ENCODE data around the gene JAZF1.
"Not testable (repeated sequence)": the region's sequence is repeated elsewhere in the genome, so short reads cannot be mapped to it uniquely, and the experiment has no call there.

JAZF1 gene

DNA sequence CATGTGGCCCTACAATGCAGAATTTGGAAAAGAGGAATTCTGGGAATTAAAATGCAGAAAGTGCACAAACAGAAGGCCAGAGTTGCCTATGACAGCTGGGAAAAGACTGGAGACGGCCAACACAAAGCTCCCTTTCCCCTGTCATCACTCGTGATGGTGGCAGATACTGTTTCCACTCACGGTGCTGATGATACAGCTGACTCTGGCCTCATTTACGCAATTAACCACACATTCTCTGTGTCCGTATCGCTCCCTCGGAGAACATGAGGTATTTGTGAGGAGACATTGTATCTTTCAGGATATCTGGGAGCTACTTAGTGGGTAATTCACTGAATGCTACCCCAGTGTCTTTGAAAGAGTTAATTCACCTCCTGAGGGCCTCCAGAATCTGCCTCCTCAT, 267.8 kb downstream of the JAZF1 start:
- DNase-seq (ENCODE audit: low spot score): no peak

DNA sequence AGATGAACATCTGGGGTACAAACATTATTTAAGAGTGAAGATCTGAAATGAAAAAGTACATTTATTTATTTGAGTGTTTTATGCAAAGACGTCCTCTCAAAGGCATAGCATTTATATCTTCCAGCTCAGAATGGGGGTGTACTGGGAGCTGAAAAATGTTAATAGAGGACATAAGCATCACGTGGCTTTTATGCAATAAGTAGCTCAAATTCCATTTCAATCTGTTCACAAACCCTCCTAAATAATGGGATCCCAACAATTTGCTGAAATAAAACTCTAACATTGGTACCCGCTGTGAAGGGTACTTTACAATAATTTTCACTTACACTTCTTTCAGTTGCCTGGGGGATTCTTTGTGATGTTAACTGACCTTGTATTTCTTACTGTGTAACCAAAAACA, 268.7 kb downstream of the JAZF1 start:
- DNase-seq (ENCODE audit: low spot score): no peak

DNA sequence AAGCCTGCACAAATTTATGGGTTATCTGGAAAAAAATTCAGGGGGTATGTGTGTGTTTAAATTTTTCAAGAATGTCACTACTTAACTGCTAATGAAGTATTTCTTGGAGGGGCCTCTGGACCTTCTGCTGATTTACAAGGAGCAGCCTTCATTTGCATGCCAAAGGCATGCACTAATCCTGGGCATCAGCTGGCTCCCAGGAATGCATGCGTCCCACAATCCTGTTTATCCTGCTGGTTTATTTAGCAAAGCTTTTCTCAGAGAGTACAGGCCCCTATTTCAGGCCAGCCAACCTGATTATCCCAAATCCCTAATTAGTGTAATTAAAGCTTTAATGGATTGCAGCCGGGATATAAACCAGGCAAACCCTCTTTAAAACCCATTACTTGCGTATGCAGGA, 270.3 kb downstream of the JAZF1 start:
- DNase-seq (ENCODE audit: low spot score): no peak

DNA sequence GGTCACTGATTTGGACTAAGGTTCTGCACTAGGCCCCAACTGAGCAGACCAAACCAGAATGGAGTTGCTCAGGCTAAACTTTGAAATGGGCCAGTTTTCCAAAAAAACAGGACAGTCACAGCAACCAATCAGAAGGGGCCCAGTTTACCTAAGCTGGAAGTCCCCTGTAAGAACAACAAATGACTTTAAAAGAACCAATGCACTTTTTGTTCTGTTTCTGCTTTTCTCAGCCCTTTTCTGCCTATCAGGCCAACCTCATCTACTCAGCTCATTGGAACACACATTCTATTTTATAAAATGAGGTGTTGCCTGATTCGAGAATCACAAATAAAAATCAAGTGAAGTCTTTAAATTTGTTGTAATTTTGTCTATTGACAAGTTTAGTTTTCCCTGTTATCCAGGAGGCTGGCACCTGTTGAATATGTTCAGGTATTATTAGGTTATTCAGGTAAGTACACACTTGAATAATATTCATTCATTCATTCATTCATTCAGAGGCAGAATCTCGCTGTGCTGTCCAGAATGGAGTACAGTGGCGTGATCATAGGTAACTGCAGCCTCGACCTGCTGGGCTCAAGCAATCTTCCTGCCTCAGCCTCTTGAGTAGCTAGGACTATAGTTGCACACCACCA, 271.9 kb downstream of the JAZF1 start:
- no peak for DNase-seq (ENCODE audit: low spot score)

DNA sequence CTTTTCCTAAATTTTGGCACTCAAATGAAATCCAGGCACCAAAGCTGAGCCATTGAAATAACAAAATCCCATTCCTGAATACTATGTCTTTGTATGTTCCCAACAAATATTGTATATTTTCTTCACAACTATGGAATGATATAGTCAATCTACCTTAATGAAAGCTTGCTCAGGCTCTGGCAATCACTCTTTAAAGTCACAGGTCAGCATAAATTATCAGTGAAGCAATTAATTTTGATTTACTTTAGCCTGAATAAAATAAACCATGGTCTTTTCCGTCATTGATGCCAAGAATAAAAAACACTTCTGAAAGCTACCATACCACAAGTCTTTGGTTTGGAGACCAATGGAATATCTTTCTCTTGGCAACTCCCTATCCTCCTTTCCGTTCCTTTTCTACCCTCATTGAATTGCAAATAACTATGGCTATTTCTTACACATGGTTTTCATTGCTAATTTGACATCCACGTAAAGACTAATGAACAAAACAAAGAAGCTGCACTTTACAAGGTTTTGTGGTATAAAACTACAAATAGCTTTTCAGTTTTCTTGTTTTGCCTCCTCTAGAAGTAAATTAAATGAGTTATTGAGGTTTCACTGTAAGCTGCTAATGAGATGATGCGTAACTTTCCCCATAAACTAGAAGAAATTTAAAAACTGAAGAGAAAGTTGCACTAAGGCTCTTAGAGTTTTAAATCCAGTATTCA, 274.1 kb downstream of the JAZF1 start:
- DNase-seq (ENCODE audit: low spot score): no peak

DNA sequence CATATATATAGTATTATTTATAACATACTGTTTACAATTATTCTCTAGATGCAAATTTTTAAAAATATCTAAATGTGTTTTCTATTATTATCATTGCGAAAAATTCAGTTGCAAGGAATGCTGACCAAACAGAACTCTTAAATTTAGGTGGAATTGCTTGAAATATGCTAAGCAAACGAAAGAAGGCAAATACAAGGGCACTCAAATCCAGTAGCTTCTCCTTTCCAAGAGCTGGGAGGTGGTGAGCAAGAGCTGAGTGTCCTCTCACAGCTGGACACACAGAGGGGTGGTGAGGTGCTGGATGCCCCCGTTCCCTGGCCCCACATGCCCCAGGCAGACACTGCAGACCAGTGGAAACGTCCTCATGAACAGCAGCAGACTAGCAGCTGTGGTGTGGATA, 274.6 kb downstream of the JAZF1 start:
- DNase-seq (ENCODE audit: low spot score): no peak

DNA sequence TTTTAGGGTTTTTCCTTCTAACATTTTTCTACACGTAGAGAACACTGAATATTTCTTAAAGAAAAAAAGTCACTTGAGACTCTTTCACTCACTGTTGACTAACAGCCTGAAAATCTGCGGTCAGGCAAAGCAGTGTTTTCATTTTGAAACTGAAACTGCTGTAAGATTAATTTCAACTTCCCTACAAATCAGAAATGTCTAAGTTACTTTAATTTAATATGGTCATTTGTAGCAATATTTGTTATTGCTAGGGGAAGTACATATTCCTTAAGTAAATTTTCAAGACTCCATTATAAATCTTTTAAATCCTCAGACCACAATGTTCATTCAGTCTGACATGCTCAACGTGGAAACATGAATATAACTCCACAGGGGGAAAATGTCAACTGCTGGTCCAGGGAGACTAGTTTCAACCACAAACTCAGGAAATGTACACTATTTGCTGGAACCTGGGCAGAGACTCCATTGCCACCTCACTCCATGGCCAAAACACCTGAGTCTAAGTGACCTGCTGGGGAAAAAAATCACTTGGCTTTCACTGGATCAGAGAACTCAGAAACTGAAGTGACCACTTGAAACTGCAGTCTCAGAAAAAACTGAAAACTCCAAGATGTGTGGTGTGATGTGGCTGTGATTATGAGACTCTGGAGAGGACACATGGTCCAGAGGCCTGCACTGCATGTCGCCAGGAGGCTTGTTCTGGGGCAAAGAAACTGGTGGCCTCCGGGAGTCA, 279.4 kb downstream of the JAZF1 start:
- no peak for DNase-seq (ENCODE audit: low spot score)

DNA sequence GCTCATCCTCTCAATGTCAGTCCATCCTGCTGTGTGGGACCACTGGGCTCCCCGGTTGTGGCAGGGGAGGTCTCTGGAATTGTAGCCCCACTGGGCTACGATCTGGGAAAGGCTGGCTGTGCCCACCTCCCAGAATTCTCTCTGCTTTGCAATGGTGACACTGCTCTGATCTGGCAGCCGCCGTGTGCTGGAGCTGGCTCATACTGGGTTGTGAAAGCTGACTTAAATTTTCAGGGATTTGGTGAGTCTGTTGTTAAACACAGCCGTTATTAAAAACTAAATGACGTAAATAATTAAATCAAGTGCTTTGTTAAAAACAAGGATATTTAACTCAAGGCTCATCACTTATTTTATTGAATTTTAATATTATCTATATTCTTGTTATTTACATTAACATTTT, 280.6 kb downstream of the JAZF1 start:
- DNase-seq (ENCODE audit: low spot score): no peak

DNA sequence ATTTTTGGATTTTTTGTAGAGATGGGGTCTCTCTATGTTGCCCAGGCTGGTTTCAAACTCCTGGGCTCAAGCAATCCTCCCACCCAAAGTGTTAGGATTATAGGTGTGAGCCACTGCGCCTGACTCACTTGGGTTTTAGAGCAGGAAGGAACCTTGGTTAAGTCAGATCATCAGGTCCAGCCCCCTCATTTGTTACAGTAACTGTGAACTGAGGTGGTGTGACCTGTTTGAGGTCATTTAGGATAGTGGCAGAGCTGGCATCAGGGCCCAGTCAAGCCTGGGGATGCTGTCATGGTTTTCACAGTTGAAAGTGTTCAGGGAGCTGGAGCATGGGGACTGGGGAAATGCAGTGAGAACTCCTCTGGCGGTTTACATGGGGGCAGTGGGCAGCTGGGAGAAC, 281.0 kb downstream of the JAZF1 start:
- DNase-seq (ENCODE audit: low spot score): no peak

DNA sequence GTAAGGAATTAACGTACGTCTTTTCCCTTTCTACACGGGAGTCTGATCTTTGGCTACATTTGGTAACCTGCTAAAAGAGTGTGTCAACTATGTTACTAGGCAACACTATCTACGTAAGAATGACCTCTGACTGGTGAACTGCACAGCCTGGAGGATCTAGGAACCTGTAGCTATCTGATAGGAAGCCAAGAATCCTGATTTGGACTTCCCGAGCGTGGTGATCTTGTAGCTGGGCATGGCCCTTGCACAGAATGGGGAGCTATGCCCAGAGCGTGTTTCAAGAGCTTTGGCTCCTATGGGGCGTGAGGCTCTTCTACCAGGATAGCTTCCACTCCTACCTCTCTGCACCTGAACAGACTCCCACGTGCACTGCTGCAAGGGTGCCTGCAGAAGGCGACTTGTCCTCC, 283.2 kb downstream of the JAZF1 start:
- peak; percentile 41 for DNase-seq (ENCODE audit: low spot score)

DNA sequence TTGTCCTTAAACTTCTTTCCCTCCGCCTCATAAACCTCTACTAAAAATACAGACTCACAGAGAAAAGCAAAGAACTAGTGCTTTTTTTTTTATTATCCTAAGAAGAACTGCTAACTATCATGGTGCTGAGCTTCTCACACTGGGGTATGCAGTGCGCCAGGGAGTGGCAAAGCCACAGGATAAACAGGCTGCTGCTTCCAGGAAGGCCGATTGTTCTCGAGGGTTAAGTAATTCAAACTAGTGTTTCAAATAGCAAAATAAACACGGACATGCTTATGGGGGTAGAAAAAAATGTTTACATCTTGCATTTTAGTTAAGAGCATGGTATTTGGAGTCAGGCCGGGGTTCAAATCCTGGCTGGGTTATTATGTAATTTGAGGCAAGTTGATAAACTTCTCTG, 283.6 kb downstream of the JAZF1 start:
- DNase-seq (ENCODE audit: low spot score): peak; percentile 28

DNA sequence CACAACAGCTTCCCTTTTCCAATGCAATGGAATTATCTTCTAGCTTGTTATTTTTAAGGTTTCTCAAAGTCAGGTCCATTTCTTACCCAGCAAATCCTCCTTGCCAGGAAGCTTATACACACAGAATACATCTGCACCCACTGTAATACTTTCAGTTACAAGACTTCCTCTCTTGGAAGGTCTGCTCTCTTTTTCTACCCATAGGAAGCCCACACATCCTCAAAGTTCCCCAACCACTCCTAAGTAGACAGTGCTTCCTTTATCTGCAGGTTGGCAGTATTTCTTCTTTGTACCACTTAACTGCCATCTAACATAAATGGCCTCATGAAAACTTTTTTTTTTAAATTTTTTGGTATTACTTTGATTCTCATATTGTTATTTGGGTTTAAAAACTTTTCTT, 285.0 kb downstream of the JAZF1 start:
- no peak for DNase-seq (ENCODE audit: low spot score)

DNA sequence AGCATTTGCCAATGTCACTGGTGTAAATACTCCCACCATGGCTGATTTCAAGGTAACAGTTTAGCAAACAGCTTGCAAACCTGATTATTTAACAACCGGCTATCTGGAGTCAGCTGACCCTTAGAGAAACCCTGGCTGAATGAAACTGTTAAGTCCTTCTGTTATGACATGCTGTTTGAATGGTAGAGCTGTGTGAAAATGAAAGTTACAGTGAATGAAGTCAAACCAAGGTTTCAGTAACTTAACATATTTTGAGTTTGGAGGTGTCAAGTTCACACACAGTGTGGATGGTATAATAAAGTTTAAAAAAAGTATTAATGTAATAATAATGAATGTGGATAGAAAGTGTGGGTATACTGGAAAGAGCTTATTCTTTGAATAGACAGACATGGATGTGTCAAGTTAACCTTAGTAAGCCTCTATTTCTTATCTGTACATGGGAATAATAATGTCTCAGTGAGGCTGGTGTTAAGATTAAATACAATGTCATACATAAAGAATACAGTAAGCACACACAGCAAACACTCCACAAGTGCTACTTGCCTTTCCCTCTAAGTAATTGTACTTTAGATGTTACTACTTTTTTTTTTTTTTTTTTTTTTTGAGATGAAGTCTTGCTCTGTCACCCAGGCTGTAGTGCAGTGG, 290.3 kb downstream of the JAZF1 start:
- DNase-seq (ENCODE audit: low spot score): no peak

DNA sequence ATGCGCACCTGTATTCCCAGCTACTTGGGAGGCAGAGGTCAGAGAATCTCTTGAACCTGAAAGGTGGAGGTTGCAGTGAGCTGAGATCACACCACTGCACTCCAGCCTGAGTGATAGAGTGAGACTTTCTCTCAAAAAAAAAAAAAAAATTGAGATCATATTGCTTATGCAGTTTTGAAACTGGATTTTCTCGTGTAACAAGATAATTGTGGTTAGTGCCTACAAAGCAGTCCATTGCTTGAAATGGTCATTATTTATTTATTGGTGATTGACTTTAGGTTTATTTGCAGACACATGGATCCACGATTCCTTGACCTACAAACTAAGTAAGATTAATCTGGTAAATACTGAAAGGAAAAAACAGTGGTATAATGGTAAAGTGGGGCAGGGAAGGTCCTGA, 290.8 kb downstream of the JAZF1 start:
- DNase-seq (ENCODE audit: low spot score): no peak

DNA sequence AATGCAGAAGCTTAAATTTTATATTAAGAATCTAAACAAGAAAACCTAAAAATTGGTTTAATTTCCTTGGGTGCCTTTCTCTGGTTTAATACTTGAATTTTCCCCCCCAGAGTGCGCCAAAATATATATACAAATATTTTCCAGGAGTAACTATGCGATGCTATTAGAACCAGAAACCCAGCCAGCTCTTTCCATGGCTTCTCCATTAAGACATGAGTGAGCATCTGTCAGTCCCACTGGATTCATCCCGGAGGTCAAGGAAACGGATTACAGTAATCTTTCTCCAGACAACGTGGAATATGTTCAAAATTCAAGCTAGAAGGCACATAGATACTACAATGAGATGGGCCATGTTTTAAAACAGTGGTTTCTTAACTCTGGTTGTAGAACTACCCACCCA, 291.9 kb downstream of the JAZF1 start:
- no peak for DNase-seq (ENCODE audit: low spot score)

DNA sequence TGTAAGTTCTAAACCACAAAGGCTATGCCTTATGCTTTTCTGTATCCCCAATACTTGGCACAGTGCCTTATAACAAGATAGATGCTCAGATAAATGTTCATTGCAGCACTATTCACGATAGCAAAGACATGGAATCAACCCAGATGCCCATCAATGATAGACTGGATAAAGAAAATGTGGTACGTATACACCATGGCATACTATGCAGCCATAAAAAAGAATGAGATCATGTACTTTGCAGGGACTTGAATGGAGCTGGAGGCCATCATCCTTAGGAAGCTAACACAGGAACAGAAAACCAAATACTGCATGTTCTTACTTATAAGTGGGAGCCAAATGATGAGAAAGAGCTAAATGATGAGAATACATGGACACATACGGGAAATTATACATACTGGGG, 293.9 kb downstream of the JAZF1 start:
- not testable (repeated sequence) for DNase-seq (ENCODE audit: low spot score)

DNA sequence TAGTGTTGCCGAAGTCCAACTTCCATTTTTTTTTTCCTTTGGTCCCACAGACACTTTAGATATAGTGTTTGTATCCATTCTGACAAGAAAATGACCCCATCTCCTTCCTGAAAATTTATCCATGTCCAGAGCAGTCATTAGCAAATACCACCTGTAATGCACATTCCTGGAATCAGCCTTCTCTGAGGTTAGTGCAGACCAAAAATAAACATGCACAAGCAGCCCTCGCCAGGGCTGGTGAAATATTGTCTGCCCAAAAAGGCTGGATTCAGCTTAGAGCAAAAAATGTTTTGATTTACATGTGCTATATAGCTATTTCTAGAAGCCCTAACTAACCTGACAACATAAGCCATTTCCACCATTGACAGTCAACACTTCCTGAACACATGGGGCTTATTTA, 294.9 kb downstream of the JAZF1 start:
- no peak for DNase-seq (ENCODE audit: low spot score)

DNA sequence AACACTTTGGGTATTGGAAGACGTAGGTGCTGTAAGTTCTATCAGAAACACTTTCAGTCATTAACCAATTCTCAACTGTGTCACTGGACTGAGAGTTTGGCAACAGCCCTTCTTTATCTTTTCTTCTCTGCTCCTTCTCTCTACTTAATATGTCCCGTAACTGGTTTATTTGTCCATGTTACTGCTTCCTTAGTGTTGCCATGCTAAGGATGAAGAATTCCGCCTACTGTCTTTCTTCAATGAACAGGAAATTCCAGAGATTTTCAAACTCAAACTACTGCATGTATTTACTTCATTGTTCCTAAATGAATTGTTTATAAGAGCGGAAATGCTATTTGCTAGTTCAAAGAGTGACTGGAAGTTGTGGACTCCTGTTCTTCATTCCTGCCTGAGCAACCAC, 296.9 kb downstream of the JAZF1 start:
- DNase-seq (ENCODE audit: low spot score): no peak

DNA sequence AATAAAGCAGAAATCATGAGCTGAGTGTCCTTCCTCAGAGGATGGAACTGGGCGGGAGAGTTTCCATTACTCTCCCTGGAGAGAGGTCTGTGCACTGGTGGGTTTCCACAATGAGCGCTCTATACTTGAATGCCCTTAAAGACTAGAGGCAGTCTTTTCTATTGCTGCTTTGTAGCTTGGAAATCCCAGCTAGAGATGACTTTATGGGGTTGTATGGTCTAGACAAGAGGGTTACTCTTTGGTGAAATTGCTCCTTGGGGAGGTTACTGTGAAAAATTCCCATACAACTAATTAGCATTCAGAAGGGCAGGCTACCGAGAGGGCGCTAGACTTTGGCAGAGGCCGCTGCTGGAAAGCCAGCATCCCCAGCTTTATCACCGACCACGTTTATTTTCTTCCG, 303.8 kb downstream of the JAZF1 start:
- no peak for DNase-seq (ENCODE audit: low spot score)

DNA sequence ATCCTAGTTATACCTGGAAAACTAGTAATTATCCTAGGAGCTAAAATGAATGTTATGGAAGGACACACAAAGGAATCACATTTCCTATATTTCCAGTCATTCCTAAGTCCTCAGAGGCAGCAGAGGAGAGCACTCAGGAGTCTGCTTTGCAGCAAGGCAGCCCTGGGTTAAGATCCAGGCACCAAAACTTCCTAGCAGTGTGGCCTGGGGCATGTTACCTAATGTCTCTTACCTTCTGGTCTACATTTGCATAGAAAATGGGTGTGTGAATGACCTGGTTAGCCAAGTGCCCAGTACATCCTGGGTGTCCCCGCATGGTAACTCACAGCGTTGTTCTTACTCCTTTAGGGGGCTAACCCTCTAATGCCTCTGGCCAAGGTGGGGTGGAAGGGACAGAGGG, 304.8 kb downstream of the JAZF1 start:
- no peak for DNase-seq (ENCODE audit: low spot score)

DNA sequence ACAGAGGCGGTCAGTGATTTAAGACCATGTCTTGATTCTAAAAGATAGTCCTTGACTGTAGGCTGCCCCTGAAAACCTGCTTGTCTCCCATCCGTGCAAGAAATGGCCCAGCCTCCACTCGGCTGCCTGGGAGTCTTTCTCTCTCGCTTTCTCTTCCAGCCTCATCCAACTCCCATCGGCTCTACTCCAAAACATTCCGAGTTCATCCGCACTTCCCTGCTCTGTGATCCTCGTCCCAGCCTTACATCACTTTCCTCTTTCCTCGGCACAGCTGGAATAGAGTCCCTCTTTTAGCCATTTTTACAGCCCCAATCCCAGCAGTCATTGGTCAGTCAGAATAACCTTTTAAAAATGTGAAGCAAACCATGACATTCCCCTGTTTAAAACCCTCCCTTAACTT, 305.5 kb downstream of the JAZF1 start:
- no peak for DNase-seq (ENCODE audit: low spot score)

DNA sequence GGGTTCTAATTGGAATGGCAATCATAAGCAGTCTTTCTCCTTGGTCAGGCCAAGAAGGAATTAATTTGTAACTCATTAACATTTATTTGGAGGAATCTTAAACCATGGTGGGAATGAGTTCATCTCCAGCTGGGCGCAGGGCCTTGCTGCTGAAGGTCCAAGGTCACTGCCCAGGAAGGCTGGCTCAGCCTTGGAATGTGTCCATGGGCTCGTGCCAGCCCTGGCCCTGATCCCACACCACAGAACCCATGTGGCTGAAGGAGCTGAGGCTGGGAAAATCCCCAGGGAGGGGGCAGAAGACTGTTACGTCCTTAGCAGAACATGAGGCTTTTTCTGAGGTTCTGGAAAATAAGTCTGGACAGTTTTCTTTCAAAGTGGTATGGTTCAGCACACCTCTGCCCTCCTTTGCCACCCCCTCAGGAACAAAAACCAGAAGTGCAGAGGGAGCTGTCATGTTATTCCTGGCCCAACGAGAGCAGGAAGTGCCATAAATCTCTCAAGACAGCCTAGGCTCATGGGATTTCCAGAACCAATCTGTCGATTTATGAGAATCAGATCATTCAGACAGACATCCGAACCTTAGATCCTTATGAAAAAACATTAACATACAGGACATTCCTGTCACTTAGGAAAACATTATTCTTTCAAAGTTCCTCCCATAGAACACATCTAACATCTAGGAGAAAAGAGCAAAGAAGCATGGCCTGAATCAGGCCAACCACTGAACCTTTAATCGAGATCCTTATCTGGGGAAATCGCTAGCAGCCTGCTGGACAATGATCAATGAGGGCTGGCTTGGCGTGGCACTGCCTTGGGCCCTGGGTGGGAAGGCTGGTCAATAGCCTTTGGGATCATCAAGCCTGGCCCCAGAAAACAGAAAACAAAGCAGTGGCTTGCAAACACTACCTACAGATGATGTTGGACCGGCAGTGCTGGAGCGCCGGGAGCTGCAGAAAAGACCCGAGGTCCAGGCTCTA, 306.3 kb downstream of the JAZF1 start:
- DNase-seq (ENCODE audit: low spot score): no peak

Measured in HuH-7 (cell line).